WTC11 (cell line): ENCODE results near the gene CEP68. TPM values are rescaled to one million over a fixed set of nuclear protein-coding genes. Genes with fewer than 3 reads are reported as not detected.

Experiments used
- ATAC-seq: fragments of 200-7000 bp; cut with Tn5 transposase; 2 replicates; pipeline ENCODE4 v1.10.0; 2021; ENCODE audit warnings: mild to moderate bottlenecking, moderate library complexity
- CTCF ChIA-PET: fragments of 300-600 bp; sonication (Branson Sonifier 250); formaldehyde crosslinking; loops from one replicate; lab custom pipeline; 2021; ENCODE audit warnings: antibody characterized with exemption; lab: Charles Lee
- POLR2A ChIA-PET: fragments of 350-600 bp; sonication (Branson Sonifier 250); formaldehyde crosslinking; loops from one replicate; lab custom pipeline; 2021; ENCODE audit warnings: antibody characterized with exemption; lab: Charles Lee
- DNase-seq: peaks from one replicate; pipeline ENCODE4 v3.0.0; 2021; ENCODE audit warnings: low spot score
- H3K27ac Mint-ChIP-seq: 2 replicates; pipeline ENCODE4 v1.8.0; 2021; ENCODE audit warnings: mixed read lengths
- H3K27me3 Mint-ChIP-seq: 2 replicates; pipeline ENCODE4 v1.8.0; 2021; ENCODE audit warnings: low read depth, mild to moderate bottlenecking, moderate library complexity, mixed read lengths
- H3K36me3 Mint-ChIP-seq: 2 replicates; pipeline ENCODE4 v1.8.0; 2021; ENCODE audit warnings: mixed read lengths
- H3K4me1 Mint-ChIP-seq: 2 replicates; pipeline ENCODE4 v1.8.0; 2022; ENCODE audit warnings: mixed read lengths
- H3K4me3 Mint-ChIP-seq: 2 replicates; pipeline ENCODE4 v1.8.0; 2021; ENCODE audit warnings: mild to moderate bottlenecking, moderate library complexity, mixed read lengths
- H3K9me3 Mint-ChIP-seq: 2 replicates; pipeline ENCODE4 v1.8.0; 2021; ENCODE audit warnings: mixed read lengths
- ATF2 ChIP-seq: sonication (generic); formaldehyde crosslinking; IDR thresholded peaks from 2 replicates; pipeline ENCODE4 v1.8.1; 2022; ENCODE audit warnings: low read depth, missing genetic modification reagents, borderline replicate concordance
- CBFB ChIP-seq: sonication (generic); formaldehyde crosslinking; IDR thresholded peaks from 2 replicates; pipeline ENCODE4 v1.8.1; 2022; ENCODE audit warnings: mild to moderate bottlenecking, low read depth, missing genetic modification reagents
- EMX1 ChIP-seq: fragments of 250-450 bp; sonication (Bioruptor Pico); IDR thresholded peaks from 2 replicates; pipeline ENCODE4 v1.8.0; 2021; ENCODE audit warnings: mild to moderate bottlenecking
- ERG ChIP-seq: fragments of 250-450 bp; sonication (Bioruptor Pico); IDR thresholded peaks from 2 replicates; pipeline ENCODE4 v1.8.0; 2021; ENCODE audit warnings: mild to moderate bottlenecking
- ESRRA ChIP-seq: sonication (generic); formaldehyde crosslinking; IDR thresholded peaks from 2 replicates; pipeline ENCODE4 v1.8.1; 2022; ENCODE audit warnings: mild to moderate bottlenecking, missing genetic modification reagents, borderline replicate concordance
- FOXP1 ChIP-seq: sonication (generic); formaldehyde crosslinking; IDR thresholded peaks from 2 replicates; pipeline ENCODE4 v1.8.0; 2022; ENCODE audit warnings: missing genetic modification reagents, mild to moderate bottlenecking, moderate library complexity, borderline replicate concordance
- GTF2I ChIP-seq: fragments of 250-450 bp; sonication (Bioruptor Pico); conservative IDR thresholded peaks from 2 replicates; pipeline ENCODE4 v1.4.0; 2021; ENCODE audit warnings: mild to moderate bottlenecking
- MXD4 ChIP-seq: fragments of 250-450 bp; sonication (Bioruptor Pico); IDR thresholded peaks from 2 replicates; pipeline ENCODE4 v1.8.0; 2021; ENCODE audit warnings: mild to moderate bottlenecking, moderate library complexity, borderline replicate concordance
- MYBL2 ChIP-seq: sonication (generic); formaldehyde crosslinking; IDR thresholded peaks from 2 replicates; pipeline ENCODE4 v1.8.1; 2023; ENCODE audit warnings: mild to moderate bottlenecking, moderate library complexity, missing genetic modification reagents
- OVOL2 ChIP-seq: fragments of 250-450 bp; sonication (Bioruptor Pico); IDR thresholded peaks from 2 replicates; pipeline ENCODE4 v1.9.0; 2021; ENCODE audit warnings: mild to moderate bottlenecking, borderline replicate concordance
- SMAD3 ChIP-seq: sonication (generic); formaldehyde crosslinking; IDR thresholded peaks from 2 replicates; pipeline ENCODE4 v1.8.0; 2022; ENCODE audit warnings: missing genetic modification reagents, mild to moderate bottlenecking, borderline replicate concordance
- SP1 ChIP-seq: sonication (generic); formaldehyde crosslinking; conservative IDR thresholded peaks from 2 replicates; pipeline ENCODE4 v1.8.1; 2022; ENCODE audit warnings: missing genetic modification reagents
- TEAD1 ChIP-seq: sonication (generic); formaldehyde crosslinking; IDR thresholded peaks from 2 replicates; pipeline ENCODE4 v1.8.0; 2022; ENCODE audit warnings: mild to moderate bottlenecking, missing genetic modification reagents
- ZBTB21 ChIP-seq: sonication (generic); formaldehyde crosslinking; IDR thresholded peaks from 2 replicates; pipeline ENCODE4 v1.8.1; 2023; ENCODE audit warnings: mild to moderate bottlenecking, missing genetic modification reagents, borderline replicate concordance
- total RNA-seq: library from RNA; stranded (reverse); gene quantifications from 3 replicates; pipeline ENCODE4 v1.2.3, GENCODE V29; 2021
- TF ChIP-seq, protein P1 (sequence below): fragments of 250-450 bp; sonication (Bioruptor Pico); IDR thresholded peaks from 2 replicates; pipeline ENCODE4 v2.1.2; 2022; ENCODE audit warnings: mild to moderate bottlenecking, moderate library complexity
- TF ChIP-seq, protein P2 (sequence below): sonication (generic); formaldehyde crosslinking; IDR thresholded peaks from 2 replicates; pipeline ENCODE4 v1.8.1; 2023; ENCODE audit warnings: mild to moderate bottlenecking, missing genetic modification reagents, borderline replicate concordance
- TF ChIP-seq, protein P3 (sequence below): fragments of 200-600 bp; IDR thresholded peaks from 2 replicates; pipeline ENCODE4 v1.8.0; 2022; ENCODE audit warnings: antibody characterized with exemption
- TF ChIP-seq, protein P4 (sequence below): sonication (generic); formaldehyde crosslinking; conservative IDR thresholded peaks from 2 replicates; pipeline ENCODE4 v1.8.1; 2022; ENCODE audit warnings: mild to moderate bottlenecking, missing genetic modification reagents
- TF ChIP-seq, protein P5 (sequence below): sonication (generic); formaldehyde crosslinking; IDR thresholded peaks from 2 replicates; pipeline ENCODE4 v1.8.0; 2023; ENCODE audit warnings: missing genetic modification reagents, mild to moderate bottlenecking, borderline replicate concordance

Gene CEP68
- total RNA-seq, 1 experiment from 2014 or later: 16.7 TPM

DNA sequence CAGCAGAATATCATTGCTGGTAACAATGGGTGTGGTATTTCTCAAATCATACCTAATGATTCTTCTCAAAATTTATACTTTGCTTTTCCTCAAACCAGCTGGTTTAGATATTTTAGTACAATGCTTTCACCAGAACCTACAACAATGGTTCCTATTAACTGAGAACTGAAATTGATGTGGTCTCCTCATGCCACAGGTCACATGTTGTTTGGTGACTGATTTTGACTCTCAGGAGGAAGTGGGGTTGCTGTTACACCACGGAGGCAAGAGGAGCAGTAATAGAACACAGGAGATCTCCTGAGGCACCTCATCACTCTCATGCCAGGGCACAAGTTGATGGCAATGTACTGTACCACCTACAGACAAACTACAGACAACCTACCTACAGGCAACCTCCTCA lies 3.0 kb upstream of the CEP68 start:
- CTCF ChIA-PET: no interaction called here

More for the DNA sequence above, 3.0 kb upstream of the CEP68 start:
- TF ChIP-seq CBFB: no peak
- no peak for TF ChIP-seq OVOL2 (CRISPR knock-in tag)
- TF ChIP-seq, protein P1, sequence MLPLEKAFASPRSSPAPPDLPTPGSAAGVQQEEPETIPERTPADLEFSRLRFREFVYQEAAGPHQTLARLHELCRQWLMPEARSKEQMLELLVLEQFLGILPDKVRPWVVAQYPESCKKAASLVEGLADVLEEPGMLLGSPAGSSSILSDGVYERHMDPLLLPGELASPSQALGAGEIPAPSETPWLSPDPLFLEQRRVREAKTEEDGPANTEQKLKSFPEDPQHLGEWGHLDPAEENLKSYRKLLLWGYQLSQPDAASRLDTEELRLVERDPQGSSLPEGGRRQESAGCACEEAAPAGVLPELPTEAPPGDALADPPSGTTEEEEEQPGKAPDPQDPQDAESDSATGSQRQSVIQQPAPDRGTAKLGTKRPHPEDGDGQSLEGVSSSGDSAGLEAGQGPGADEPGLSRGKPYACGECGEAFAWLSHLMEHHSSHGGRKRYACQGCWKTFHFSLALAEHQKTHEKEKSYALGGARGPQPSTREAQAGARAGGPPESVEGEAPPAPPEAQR (CRISPR knock-in tag): no peak
- no peak for TF ChIP-seq ERG
- TF ChIP-seq MYBL2 (CRISPR knock-in tag): no peak
- TF ChIP-seq GTF2I (CRISPR knock-in tag): no peak
- TF ChIP-seq, protein P2, sequence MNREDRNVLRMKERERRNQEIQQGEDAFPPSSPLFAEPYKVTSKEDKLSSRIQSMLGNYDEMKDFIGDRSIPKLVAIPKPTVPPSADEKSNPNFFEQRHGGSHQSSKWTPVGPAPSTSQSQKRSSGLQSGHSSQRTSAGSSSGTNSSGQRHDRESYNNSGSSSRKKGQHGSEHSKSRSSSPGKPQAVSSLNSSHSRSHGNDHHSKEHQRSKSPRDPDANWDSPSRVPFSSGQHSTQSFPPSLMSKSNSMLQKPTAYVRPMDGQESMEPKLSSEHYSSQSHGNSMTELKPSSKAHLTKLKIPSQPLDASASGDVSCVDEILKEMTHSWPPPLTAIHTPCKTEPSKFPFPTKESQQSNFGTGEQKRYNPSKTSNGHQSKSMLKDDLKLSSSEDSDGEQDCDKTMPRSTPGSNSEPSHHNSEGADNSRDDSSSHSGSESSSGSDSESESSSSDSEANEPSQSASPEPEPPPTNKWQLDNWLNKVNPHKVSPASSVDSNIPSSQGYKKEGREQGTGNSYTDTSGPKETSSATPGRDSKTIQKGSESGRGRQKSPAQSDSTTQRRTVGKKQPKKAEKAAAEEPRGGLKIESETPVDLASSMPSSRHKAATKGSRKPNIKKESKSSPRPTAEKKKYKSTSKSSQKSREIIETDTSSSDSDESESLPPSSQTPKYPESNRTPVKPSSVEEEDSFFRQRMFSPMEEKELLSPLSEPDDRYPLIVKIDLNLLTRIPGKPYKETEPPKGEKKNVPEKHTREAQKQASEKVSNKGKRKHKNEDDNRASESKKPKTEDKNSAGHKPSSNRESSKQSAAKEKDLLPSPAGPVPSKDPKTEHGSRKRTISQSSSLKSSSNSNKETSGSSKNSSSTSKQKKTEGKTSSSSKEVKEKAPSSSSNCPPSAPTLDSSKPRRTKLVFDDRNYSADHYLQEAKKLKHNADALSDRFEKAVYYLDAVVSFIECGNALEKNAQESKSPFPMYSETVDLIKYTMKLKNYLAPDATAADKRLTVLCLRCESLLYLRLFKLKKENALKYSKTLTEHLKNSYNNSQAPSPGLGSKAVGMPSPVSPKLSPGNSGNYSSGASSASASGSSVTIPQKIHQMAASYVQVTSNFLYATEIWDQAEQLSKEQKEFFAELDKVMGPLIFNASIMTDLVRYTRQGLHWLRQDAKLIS: no peak
- TF ChIP-seq TEAD1 (CRISPR knock-in tag): no peak
- no peak for TF ChIP-seq SP1 (CRISPR knock-in tag)
- no peak for TF ChIP-seq ESRRA (CRISPR knock-in tag)
- TF ChIP-seq ZBTB21 (CRISPR knock-in tag): no peak
- TF ChIP-seq ATF2: no peak
- no peak for TF ChIP-seq EMX1 (CRISPR knock-in tag)
- TF ChIP-seq, protein P3, sequence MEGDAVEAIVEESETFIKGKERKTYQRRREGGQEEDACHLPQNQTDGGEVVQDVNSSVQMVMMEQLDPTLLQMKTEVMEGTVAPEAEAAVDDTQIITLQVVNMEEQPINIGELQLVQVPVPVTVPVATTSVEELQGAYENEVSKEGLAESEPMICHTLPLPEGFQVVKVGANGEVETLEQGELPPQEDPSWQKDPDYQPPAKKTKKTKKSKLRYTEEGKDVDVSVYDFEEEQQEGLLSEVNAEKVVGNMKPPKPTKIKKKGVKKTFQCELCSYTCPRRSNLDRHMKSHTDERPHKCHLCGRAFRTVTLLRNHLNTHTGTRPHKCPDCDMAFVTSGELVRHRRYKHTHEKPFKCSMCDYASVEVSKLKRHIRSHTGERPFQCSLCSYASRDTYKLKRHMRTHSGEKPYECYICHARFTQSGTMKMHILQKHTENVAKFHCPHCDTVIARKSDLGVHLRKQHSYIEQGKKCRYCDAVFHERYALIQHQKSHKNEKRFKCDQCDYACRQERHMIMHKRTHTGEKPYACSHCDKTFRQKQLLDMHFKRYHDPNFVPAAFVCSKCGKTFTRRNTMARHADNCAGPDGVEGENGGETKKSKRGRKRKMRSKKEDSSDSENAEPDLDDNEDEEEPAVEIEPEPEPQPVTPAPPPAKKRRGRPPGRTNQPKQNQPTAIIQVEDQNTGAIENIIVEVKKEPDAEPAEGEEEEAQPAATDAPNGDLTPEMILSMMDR: no peak
- TF ChIP-seq, protein P4, sequence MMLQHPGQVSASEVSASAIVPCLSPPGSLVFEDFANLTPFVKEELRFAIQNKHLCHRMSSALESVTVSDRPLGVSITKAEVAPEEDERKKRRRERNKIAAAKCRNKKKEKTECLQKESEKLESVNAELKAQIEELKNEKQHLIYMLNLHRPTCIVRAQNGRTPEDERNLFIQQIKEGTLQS (CRISPR knock-in tag): no peak
- TF ChIP-seq FOXP1 (CRISPR knock-in tag): no peak
- TF ChIP-seq, protein P5, sequence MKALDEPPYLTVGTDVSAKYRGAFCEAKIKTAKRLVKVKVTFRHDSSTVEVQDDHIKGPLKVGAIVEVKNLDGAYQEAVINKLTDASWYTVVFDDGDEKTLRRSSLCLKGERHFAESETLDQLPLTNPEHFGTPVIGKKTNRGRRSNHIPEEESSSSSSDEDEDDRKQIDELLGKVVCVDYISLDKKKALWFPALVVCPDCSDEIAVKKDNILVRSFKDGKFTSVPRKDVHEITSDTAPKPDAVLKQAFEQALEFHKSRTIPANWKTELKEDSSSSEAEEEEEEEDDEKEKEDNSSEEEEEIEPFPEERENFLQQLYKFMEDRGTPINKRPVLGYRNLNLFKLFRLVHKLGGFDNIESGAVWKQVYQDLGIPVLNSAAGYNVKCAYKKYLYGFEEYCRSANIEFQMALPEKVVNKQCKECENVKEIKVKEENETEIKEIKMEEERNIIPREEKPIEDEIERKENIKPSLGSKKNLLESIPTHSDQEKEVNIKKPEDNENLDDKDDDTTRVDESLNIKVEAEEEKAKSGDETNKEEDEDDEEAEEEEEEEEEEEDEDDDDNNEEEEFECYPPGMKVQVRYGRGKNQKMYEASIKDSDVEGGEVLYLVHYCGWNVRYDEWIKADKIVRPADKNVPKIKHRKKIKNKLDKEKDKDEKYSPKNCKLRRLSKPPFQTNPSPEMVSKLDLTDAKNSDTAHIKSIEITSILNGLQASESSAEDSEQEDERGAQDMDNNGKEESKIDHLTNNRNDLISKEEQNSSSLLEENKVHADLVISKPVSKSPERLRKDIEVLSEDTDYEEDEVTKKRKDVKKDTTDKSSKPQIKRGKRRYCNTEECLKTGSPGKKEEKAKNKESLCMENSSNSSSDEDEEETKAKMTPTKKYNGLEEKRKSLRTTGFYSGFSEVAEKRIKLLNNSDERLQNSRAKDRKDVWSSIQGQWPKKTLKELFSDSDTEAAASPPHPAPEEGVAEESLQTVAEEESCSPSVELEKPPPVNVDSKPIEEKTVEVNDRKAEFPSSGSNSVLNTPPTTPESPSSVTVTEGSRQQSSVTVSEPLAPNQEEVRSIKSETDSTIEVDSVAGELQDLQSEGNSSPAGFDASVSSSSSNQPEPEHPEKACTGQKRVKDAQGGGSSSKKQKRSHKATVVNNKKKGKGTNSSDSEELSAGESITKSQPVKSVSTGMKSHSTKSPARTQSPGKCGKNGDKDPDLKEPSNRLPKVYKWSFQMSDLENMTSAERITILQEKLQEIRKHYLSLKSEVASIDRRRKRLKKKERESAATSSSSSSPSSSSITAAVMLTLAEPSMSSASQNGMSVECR (CRISPR knock-in tag): no peak
- no peak for TF ChIP-seq MXD4 (CRISPR knock-in tag)
- no peak for TF ChIP-seq SMAD3 (CRISPR knock-in tag)
- no peak for DNase-seq
- Mint-ChIP-seq H3K27me3 (no peaks in the 10 kb centered on the region; the same call in none of the 2 replicates), H3K36me3 (peaks cover 24% of the 10 kb centered on the region), H3K4me3 (no peak overlapping the region), H3K9me3 (peaks cover 22% of the 10 kb centered on the region), H3K4me1 (peaks cover 42% of the 10 kb centered on the region), H3K27ac (no peak overlapping the region)
- no peak for ATAC-seq
- POLR2A ChIA-PET: no interaction called here
